ENCODE results near the gene GADL1.

GRCh38 chr3:30742796-30743619 is 151.5 kb downstream of the GADL1 start:
- TF ChIP-seq, protein P1, sequence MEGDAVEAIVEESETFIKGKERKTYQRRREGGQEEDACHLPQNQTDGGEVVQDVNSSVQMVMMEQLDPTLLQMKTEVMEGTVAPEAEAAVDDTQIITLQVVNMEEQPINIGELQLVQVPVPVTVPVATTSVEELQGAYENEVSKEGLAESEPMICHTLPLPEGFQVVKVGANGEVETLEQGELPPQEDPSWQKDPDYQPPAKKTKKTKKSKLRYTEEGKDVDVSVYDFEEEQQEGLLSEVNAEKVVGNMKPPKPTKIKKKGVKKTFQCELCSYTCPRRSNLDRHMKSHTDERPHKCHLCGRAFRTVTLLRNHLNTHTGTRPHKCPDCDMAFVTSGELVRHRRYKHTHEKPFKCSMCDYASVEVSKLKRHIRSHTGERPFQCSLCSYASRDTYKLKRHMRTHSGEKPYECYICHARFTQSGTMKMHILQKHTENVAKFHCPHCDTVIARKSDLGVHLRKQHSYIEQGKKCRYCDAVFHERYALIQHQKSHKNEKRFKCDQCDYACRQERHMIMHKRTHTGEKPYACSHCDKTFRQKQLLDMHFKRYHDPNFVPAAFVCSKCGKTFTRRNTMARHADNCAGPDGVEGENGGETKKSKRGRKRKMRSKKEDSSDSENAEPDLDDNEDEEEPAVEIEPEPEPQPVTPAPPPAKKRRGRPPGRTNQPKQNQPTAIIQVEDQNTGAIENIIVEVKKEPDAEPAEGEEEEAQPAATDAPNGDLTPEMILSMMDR (IDR thresholded peaks at IDR 0.05; ENCODE audit: low read length) = no peak
- TF ChIP-seq EZH2 (optimal IDR thresholded peaks at IDR 0.05; ENCODE audit: low read depth, low read length) = no peak
